H9 (cell line): ENCODE results near the gene RNF224. TPM values are rescaled to one million over a fixed set of nuclear protein-coding genes. Genes with fewer than 3 reads are reported as not detected.
A peak's percentile ranks its signal among the peaks of the same experiment; 100 is the strongest.

Experiments used
- DNase-seq: peaks from one replicate; pipeline ENCODE4 v3.0.0-alpha.2; 2017
- H2AFZ ChIP-seq: one replicate; pipeline ENCODE4 v1.6.1; 2013; ENCODE audit warnings: mild to moderate bottlenecking, low read length, control low read depth, moderate library complexity
- H2AK5ac ChIP-seq: 2 replicates; pipeline ENCODE4 v1.6.1; 2013; ENCODE audit warnings: low read length, control low read depth, mixed read lengths; ENCODE audit not compliant: insufficient read length
- H2BK120ac ChIP-seq: one replicate; pipeline ENCODE4 v1.6.1; 2013; ENCODE audit warnings: low read depth, mild to moderate bottlenecking, low read length, control low read depth, inconsistent platforms; ENCODE audit not compliant: poor library complexity, severe bottlenecking
- H2BK12ac ChIP-seq: 2 replicates; pipeline ENCODE4 v1.6.1; 2013; ENCODE audit warnings: low read length, control low read depth, mixed read lengths, low read depth; ENCODE audit not compliant: insufficient read length
- H2BK15ac ChIP-seq: 2 replicates; pipeline ENCODE4 v1.6.1; 2013; ENCODE audit warnings: low read depth, low read length, control low read depth
- H2BK20ac ChIP-seq: one replicate; pipeline ENCODE4 v1.6.1; 2013; ENCODE audit warnings: low read depth, mild to moderate bottlenecking, low read length, control low read depth, inconsistent platforms; ENCODE audit not compliant: poor library complexity, severe bottlenecking
- H2BK5ac ChIP-seq: 2 replicates; pipeline ENCODE4 v1.6.1; 2013; ENCODE audit warnings: low read length, control low read depth, mixed read lengths; ENCODE audit not compliant: insufficient read length
- H3K14ac ChIP-seq: 2 replicates; pipeline ENCODE4 v1.6.1; 2013; ENCODE audit warnings: low read length, control low read depth; ENCODE audit not compliant: insufficient read depth
- H3K18ac ChIP-seq: 2 replicates; pipeline ENCODE4 v1.6.1; 2013; ENCODE audit warnings: low read depth, mild to moderate bottlenecking, mixed read lengths, low read length, control low read depth; ENCODE audit not compliant: insufficient read length
- H3K23ac ChIP-seq: 2 replicates; pipeline ENCODE4 v1.6.1; 2013; ENCODE audit warnings: low read length, control low read depth, mixed read lengths, low read depth; ENCODE audit not compliant: insufficient read length
- H3K23me2 ChIP-seq: 2 replicates; pipeline ENCODE4 v1.6.1; 2013; ENCODE audit warnings: low read depth, mild to moderate bottlenecking, mixed read lengths, low read length, control low read depth; ENCODE audit not compliant: insufficient read length, poor library complexity, severe bottlenecking
- H3K27ac ChIP-seq: 2 replicates; pipeline ENCODE4 v1.5.1; 2013; ENCODE audit warnings: low read length, control low read depth, mixed read lengths, low read depth; ENCODE audit not compliant: insufficient read length
- H3K27me3 ChIP-seq: 2 replicates; pipeline ENCODE4 v1.6.1; 2013; ENCODE audit warnings: low read length, control low read depth, inconsistent platforms; ENCODE audit not compliant: insufficient read depth
- H3K4ac ChIP-seq: 2 replicates; pipeline ENCODE4 v1.6.1; 2013; ENCODE audit warnings: low read depth, mild to moderate bottlenecking, control low read depth, inconsistent platforms, low read length, moderate library complexity
- H3K4me1 ChIP-seq: 2 replicates; pipeline ENCODE4 v1.6.1; 2013; ENCODE audit warnings: low read length, control low read depth, inconsistent platforms; ENCODE audit not compliant: insufficient read depth
- H3K4me2 ChIP-seq: 2 replicates; pipeline ENCODE4 v1.6.1; 2013; ENCODE audit warnings: low read length, control low read depth, mixed read lengths; ENCODE audit not compliant: insufficient read length, insufficient read depth
- H3K56ac ChIP-seq: 2 replicates; pipeline ENCODE4 v1.6.1; 2013; ENCODE audit warnings: low read depth, mild to moderate bottlenecking, mixed read lengths, low read length, control low read depth; ENCODE audit not compliant: insufficient read length
- H3K79me1 ChIP-seq: 2 replicates; pipeline ENCODE4 v1.6.1; 2013; ENCODE audit warnings: low read depth, mild to moderate bottlenecking, moderate library complexity, low read length, control low read depth, inconsistent platforms; ENCODE audit not compliant: insufficient read depth, poor library complexity, severe bottlenecking
- H3K79me2 ChIP-seq: 2 replicates; pipeline ENCODE4 v1.6.1; 2013; ENCODE audit warnings: low read length, control low read depth, inconsistent platforms; ENCODE audit not compliant: insufficient read depth
- H3K9ac ChIP-seq: 2 replicates; pipeline ENCODE4 v1.6.1; 2013; ENCODE audit warnings: low read length, control low read depth, mixed read lengths; ENCODE audit not compliant: insufficient read length; ENCODE audit errors: extremely low read depth
- H3K9me3 ChIP-seq: one replicate; pipeline ENCODE4 v1.6.1; 2013; ENCODE audit warnings: low read depth, low read length, inconsistent platforms; ENCODE audit not compliant: control insufficient read depth
- H3T11ph ChIP-seq: one replicate; pipeline ENCODE4 v1.6.1; 2013; ENCODE audit warnings: mild to moderate bottlenecking, low read length, control low read depth, inconsistent platforms
- H4K20me1 ChIP-seq: one replicate; pipeline ENCODE4 v1.6.1; 2013; ENCODE audit not compliant: control insufficient read depth, insufficient read length, insufficient read depth
- H4K5ac ChIP-seq: 2 replicates; pipeline ENCODE4 v1.6.1; 2013; ENCODE audit warnings: low read depth, mild to moderate bottlenecking, mixed read lengths, low read length, control low read depth; ENCODE audit not compliant: insufficient read length
- H4K8ac ChIP-seq: replicated peaks from 2 replicates; pipeline ENCODE4 v1.6.1; 2013; ENCODE audit warnings: low read length, control low read depth, mixed read lengths, low read depth; ENCODE audit not compliant: insufficient read length
- H4K91ac ChIP-seq: 2 replicates; pipeline ENCODE4 v1.6.1; 2013; ENCODE audit warnings: low read depth, mild to moderate bottlenecking, moderate library complexity, mixed read lengths, low read length, control low read depth; ENCODE audit not compliant: insufficient read length
- H3K27ac Mint-ChIP-seq, 3 experiments: 2 replicates in 2 of 3; 3 replicates in 1 of 3; pipeline ENCODE4 v1.8.0; 2020 to 2021; ENCODE audit warnings: mixed read lengths in 3 of 3, mild to moderate bottlenecking in 1 of 3, moderate library complexity in 1 of 3
- H3K27me3 Mint-ChIP-seq: 2 replicates; pipeline ENCODE4 v1.8.0; 2021; ENCODE audit warnings: low read depth, mild to moderate bottlenecking, moderate library complexity, mixed read lengths
- H3K36me3 Mint-ChIP-seq, 3 experiments: 2 replicates in 2 of 3; 3 replicates in 1 of 3; pipeline ENCODE4 v1.8.0; 2020 to 2021; ENCODE audit warnings: low read depth in 3 of 3, mixed read lengths in 3 of 3; ENCODE audit not compliant: insufficient read depth in 1 of 3
- H3K4me1 Mint-ChIP-seq, 2 experiments: 2 replicates each; pipeline ENCODE4 v1.8.0; 2020; ENCODE audit warnings: mixed read lengths in 2 of 2
- H3K4me3 Mint-ChIP-seq, 2 experiments: 2 replicates in 1 of 2; 3 replicates in 1 of 2; pipeline ENCODE4 v1.8.0; 2020 to 2021; ENCODE audit warnings: mild to moderate bottlenecking in 2 of 2, mixed read lengths in 2 of 2, moderate library complexity in 1 of 2
- H3K9me3 Mint-ChIP-seq, 2 experiments: 2 replicates in 1 of 2; 3 replicates in 1 of 2; pipeline ENCODE4 v1.8.0; 2020; ENCODE audit warnings: mild to moderate bottlenecking in 2 of 2, mixed read lengths in 2 of 2, moderate library complexity in 1 of 2
- WGBS: extraction: QIAGEN DNeasy Blood & Tissue Kit; methylation state at CpG from one replicate; pipeline ENCODE4 v1.1.7; 2013; ENCODE audit warnings: missing lambda C conversion rate, low lambda C conversion rate, mixed read lengths; ENCODE audit not compliant: insufficient read length; ENCODE audit errors: extremely low coverage; 5-methylcytosine and 5-hydroxymethylcytosine counted together
- total RNA-seq: library from RNA; stranded (reverse); gene quantifications from 2 replicates; pipeline ENCODE4 v1.2.1, GENCODE V29; 2021
- TF ChIP-seq, protein P1 (sequence below): fragments of 200-600 bp; sonication (generic); conservative IDR thresholded peaks from 3 replicates; pipeline ENCODE4 v1.8.0; 2021; ENCODE audit warnings: antibody characterized with exemption, mild to moderate bottlenecking

Gene RNF224
- total RNA-seq, 1 experiment from 2014 or later, result 0.15 TPM

DNA sequence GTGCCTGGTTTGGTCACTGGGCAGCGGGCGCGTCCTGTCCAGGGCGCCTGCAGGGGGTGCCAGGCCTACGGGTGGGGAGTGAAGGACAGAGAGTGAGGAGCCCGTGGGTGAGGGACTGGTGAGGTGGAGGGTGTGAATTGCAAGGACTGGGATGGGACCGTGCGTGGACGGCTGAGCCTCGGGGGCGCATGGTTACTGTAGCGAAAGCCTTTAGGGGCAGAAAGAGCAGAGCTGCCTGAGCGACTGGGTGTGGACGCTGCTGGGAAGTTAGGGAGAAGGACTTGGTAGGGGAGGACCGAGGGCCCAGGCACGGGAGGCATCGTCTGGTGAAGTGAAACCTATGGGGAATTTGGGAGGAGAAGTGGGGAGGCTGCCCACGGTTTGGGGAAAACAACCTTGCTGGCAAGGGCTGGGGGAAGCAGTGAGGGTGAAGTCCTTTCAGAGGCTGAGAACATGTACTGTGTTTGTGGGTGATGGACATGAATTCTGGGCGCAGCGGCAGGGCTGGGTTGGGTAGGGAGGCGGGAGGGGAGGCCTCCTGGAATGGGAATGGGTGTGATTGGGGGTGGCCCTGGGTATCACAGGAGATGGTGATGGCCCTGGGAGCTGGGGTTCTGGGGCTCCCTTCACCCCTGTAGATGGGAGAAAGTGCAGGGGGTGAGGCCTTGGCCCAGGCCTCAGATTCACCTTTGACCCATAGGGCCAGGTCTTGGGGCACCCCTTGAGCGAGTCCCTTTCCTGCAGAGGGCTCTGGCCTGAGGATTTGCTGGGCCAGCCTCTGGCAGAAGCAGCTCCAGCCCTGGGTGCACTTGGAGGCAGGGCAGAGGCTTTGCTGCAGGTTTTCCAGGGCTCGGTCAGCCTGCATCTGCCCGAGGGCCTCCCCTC is 48.5 kb downstream of the RNF224 start:
- no peaks in the 10 kb centered on the region for H3K9me3 Mint-ChIP-seq
- H3K27ac ChIP-seq, result no peak overlapping the region
- H3K4me1 Mint-ChIP-seq, result peaks cover 20 to 29% of the 10 kb centered on the region in 2 experiments
- no peaks in the 10 kb centered on the region for H3K79me2 ChIP-seq
- no peak overlapping the region for H3T11ph ChIP-seq
- no peak overlapping the region for H2AFZ ChIP-seq
- TF ChIP-seq, protein P1, sequence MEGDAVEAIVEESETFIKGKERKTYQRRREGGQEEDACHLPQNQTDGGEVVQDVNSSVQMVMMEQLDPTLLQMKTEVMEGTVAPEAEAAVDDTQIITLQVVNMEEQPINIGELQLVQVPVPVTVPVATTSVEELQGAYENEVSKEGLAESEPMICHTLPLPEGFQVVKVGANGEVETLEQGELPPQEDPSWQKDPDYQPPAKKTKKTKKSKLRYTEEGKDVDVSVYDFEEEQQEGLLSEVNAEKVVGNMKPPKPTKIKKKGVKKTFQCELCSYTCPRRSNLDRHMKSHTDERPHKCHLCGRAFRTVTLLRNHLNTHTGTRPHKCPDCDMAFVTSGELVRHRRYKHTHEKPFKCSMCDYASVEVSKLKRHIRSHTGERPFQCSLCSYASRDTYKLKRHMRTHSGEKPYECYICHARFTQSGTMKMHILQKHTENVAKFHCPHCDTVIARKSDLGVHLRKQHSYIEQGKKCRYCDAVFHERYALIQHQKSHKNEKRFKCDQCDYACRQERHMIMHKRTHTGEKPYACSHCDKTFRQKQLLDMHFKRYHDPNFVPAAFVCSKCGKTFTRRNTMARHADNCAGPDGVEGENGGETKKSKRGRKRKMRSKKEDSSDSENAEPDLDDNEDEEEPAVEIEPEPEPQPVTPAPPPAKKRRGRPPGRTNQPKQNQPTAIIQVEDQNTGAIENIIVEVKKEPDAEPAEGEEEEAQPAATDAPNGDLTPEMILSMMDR, result no peak
- H3K23me2 ChIP-seq, result peaks cover 6% of the 10 kb centered on the region
- no peak overlapping the region for H2AK5ac ChIP-seq
- H3K4me2 ChIP-seq, result no peak overlapping the region
- no peak overlapping the region for H3K56ac ChIP-seq
- H4K20me1 ChIP-seq, result no peaks in the 10 kb centered on the region
- H3K27me3 ChIP-seq, result no peaks in the 10 kb centered on the region
- no peak overlapping the region for H2BK12ac ChIP-seq
- no peaks in the 10 kb centered on the region for H3K27me3 Mint-ChIP-seq
- H4K5ac ChIP-seq, result no peak overlapping the region
- no peak overlapping the region for H4K91ac ChIP-seq
- peak overlapping the region in 1 of 2 experiments; percentile 8; a peak in 2 of 5 replicates for H3K4me3 Mint-ChIP-seq
- no peak overlapping the region for H3K4ac ChIP-seq
- no peaks in the 10 kb centered on the region for H3K9me3 ChIP-seq
- no peak overlapping the region for H4K8ac ChIP-seq
- no CpG with 5 or more reads among the region's 24 CpGs for WGBS
- H3K9ac ChIP-seq, result no peak overlapping the region
- H3K23ac ChIP-seq, result no peak overlapping the region
- no peak overlapping the region for H3K14ac ChIP-seq
- H2BK5ac ChIP-seq, result no peak overlapping the region
- no peak overlapping the region for H2BK20ac ChIP-seq
- H2BK120ac ChIP-seq, result no peak overlapping the region
- DNase-seq, result peak; percentile 41
- no peak overlapping the region for H2BK15ac ChIP-seq
- H3K18ac ChIP-seq, result no peak overlapping the region
- H3K36me3 Mint-ChIP-seq, result peaks cover 2 to 10% (median 9%) of the 10 kb centered on the region in 3 experiments; a peak in 6 of 7 replicates
- H3K79me1 ChIP-seq, result no peaks in the 10 kb centered on the region
- no peaks in the 10 kb centered on the region for H3K4me1 ChIP-seq
- peak overlapping the region; percentile 79 to 96 (median 95); a peak in 6 of 7 replicates for H3K27ac Mint-ChIP-seq
